SIG-M5 treated with dmso at 0.1 percent for 504 hours (cell line): ENCODE results near the gene SPRY4.
"Not testable (repeated sequence)": the region's sequence is repeated elsewhere in the genome, so short reads cannot be mapped to it uniquely, and the experiment has no call there.

ENCODE experiments used
- DNase-seq: peaks from one replicate; lab custom pipeline; 2025; ENCODE audit not compliant: unreplicated experiment; lab: John Stamatoyannopoulos, UW

The SPRY4 gene

GRCh38 chr5:142339781-142340180, 15.0 kb upstream of the SPRY4 start:
- no peak for DNase-seq

- DNase-seq: no peak
Observed at GRCh38 chr5:142334538-142334937, 9.7 kb upstream of the SPRY4 start.

DNA sequence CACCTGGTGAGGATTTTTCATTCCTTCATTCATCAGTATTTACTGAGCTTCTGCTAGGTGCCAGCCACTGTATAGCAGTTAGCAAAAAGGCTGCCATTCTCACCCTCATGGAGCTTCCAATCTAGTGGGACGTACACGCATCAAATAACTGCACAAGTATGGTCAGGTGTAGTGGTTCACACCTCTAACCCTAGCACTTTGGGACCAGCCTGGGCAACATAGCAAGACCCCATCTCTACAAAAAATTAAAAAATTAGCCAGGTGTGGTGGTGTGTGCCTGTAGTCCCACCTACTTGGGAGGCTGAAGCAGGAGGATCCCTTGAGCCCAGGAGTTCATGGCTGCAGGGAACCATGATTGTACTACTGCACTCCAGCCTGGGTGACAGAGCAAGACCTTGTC, 8.9 kb upstream of the SPRY4 start:
- not testable (repeated sequence) for DNase-seq

DNA sequence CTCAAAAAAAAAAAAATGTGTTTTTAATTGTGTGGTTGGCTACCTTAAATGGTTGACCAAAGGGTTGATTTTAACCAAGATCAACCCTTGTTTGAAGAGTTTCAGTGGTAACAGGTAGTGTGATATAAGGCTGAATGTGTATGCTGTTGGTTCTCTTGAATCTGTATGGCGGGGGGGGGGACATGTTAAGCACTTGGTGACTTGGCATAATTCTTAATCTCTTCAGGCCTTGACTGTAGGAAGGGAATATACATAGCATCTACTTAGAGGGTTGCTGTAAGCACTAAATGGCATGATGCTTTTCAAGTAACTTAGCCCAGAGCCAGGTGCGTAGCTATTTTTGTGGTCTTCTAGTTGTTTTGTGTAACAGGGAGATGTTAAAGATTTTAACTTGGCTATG, 5.6 kb upstream of the SPRY4 start:
- no peak for DNase-seq

DNA sequence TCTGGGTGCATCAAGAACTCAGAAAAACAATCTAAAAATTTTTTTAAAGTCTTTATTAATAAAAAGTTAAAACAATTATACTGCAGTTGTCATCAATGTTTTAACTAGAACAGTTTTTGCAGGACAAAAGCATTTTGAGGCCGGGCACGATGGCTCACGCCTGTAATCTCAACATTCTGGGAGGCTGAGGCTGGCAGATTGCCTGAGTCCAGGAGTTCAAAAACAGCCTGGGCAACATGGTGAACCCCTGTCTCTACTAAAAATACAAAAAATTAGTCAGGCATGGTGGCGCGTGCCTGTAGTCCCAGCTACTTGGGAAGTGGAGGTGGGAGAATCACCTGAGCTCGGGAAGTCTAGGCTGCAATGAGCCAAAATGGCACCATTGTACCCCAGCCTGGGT, 5.2 kb upstream of the SPRY4 start:
- DNase-seq: no peak

DNA sequence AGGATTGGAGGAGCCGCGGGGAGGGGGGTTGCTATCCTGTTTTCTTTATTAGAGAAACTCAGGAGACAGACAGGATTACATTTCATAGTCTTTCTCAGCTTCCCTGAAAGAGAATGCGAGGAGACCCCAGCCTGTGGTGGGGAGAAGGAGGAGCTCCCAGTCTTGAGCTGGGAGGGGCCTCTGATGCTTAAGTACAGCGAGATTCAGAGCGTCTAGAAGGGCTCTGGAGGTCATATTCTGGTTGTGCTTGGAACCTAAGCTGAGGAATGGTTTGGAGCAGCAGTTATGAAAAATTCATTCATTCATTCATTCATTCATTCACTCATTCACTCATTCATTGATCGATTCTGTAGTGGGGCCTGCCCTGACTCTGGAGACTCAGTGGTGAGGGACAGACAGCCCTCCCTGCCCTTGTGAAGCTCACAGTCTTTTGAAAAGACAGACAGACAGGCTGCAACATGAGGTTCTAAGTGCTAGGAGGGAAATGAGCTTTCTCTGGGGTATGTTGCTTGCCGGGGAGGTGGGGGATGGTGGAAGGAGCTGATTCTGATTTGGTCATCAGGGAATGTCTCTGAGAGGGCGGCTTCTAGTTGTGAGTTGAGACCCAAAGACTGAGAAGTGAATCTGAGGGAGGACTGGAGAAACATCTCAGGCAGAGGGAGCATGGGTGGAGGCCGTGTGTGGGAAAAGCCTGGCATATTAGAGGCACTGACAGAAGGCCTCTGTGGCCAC, 2.5 kb upstream of the SPRY4 start:
- DNase-seq: no peak

DNA sequence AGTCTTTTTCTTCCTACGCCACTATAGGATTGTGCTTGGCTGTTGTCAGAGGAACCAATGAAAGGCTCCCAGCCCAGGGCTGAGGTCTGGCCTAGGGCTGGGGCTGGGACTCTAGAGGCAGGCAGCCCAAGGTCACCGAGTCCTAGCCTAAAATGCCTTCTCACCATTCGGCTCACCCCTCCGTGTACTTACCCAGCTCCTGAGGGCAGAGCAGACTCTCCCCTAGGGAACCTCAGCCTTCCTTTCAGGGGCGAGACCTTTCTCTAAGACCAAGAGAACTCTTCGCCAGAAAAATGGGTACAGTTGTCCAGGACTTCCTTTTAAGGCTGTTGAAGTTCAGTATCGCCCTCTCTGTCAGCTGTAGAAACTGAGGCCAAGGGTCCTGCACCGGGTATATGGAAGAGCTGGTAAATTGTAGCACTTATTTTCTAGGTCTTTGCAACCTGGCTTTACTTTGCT, 1.7 kb upstream of the SPRY4 start:
- no peak for DNase-seq

- peak; percentile 36 for DNase-seq
Observed at GRCh38 chr5:142325725-142326479, 1.1 kb upstream of the SPRY4 start.

GRCh38 chr5:142324136-142324870, 518 bp downstream of the SPRY4 start:
- peak; percentile 87 for DNase-seq

- DNase-seq: peak; percentile 75
Observed at GRCh38 chr5:142323480-142324135, 1.2 kb downstream of the SPRY4 start.

DNA sequence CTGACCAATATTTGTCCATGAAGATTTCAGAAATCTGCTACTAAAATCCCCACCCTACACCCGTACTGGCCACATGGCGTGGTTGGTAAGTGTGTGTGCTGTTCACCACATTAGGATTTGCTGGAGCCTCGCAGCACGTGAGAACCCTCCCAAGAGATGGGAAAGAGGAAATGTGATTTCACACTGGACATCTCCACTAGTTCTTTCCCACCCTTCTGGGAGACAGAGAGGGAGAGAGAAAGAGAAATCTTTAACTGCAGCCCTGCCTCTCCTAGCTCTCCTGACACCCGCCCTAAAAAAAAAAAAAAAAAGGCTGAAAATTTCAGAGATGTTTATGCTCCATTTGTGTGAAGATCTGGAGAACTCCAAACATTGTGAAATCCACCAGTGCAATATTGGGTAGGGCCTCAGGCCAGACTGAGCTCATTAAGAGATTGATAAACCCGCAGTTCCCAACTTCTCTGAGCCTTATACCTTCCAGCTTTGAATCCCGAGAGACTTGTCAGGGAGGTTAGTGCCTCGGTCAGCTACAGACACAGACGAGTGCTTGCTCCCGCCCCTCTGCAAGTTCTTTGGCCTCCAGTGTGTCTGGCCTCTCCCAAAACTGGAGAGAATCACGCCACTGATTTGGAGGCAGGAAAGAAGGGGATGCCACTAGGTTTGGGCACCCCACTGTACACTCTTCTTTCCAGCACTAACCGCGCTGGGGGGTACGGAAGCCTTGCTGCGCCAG, 1.9 kb downstream of the SPRY4 start:
- DNase-seq: peak; percentile 77

DNA sequence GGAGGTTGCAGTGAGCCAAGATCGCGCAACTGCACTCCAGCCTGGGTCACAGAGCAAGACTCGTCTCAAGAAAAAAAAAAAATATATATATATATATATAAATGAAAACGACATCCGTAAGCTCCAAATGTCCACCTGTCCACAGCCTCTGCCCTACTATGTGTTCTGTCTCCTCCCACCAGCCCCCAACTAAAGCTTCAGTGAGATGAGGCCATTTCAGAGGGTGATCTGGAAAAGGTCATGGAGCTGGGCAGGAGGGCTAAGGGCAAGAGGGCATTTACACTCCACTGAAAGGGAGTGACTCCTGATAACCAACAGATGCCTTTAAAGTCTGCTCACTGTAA, 2.4 kb downstream of the SPRY4 start:
- DNase-seq: no peak

DNA sequence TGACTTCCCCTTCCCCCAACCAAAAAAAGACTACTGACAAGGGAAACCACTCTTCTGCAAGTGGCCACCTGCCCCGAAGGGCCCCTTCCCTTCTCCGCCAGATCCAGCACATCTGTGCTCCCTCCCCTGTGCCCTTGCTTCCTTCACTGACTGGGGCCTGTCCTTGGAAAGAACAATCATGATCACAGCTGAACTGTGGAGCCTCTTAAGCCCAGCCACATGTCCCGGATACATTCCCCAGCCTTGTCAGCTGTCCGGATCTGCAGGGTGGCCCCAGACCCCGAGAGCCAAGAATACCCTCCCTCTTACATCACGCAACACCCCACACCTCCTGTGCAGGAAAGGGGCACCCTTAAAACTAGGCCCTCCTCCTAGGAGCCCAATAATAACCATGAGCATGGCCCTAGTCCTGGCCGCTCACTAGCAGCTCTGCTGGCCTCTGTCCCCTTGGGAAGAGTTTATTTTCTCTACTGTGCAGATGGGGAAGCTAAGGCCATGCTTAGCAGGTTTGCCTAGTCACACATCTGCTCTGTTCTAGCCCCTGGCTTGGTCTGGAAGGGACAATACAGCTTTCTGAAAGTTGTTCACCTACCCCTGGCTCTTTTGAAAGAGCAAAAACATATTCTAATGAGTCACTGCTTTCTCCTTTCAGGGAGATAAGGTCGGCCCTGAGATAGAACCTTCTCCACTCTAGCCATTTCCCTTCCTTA, 3.8 kb downstream of the SPRY4 start:
- DNase-seq: no peak

DNA sequence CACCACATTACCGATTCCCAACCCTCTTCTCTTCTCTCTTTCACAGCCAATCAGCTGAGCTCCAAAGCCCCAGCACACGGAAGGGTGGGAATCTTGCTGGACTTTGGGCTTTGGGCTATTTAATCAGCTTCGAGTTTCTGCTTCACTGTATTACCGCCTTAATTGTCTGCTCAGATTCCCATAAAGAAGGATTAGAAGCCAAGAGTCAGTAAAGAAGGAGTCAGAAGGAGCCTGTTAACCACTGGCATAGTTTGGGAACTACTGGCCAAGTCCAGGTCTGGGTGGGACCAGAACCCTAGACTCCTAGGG, 4.4 kb downstream of the SPRY4 start:
- no peak for DNase-seq

- DNase-seq: no peak
Observed at GRCh38 chr5:142319560-142320429, 5.0 kb downstream of the SPRY4 start.

- no peak for DNase-seq
Observed at GRCh38 chr5:142319105-142319504, 5.7 kb downstream of the SPRY4 start.

DNA sequence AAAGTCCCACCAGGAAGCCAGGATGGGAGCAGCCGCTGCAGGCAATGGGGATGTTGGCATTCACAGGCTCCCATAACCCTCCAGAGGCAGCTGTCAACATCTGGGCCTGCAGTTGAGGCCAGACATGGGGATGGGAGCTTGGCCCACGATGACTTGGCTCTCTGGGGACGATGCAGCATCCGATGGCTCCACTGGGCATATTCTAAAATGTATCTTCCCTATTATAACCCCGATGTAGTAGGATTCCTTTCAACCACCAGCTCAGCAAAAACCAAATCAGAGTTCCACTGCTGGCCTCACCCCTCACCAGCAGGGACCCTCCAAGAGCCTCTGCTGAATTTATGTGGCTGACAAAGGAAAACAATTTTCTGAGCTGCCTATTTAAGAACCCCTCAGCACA, 7.1 kb downstream of the SPRY4 start:
- DNase-seq: no peak

DNA sequence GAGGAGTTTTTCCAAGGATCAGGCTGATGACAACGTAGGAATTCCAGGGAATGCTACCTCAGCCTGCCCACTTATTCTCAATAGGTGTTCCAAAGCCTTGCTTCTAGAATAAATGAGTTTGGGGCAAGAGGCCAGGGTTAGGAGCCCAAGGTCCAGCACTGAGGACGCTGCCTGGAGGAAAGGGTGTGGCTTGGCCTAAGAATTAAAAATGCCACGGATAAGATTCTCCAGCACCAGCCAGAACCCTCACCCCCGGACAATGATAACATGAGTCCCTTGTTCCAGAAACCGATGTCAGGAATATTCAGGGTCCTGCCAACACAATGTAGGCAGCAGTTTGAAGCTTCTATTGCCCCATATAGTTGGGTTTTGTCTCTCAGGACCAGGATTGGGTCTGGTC, 7.6 kb downstream of the SPRY4 start:
- DNase-seq: no peak

- DNase-seq: no peak
Observed at GRCh38 chr5:142316681-142317080, 8.1 kb downstream of the SPRY4 start.
